Activated T-helper 1 cell treated with anti-CD3 and anti-CD28 coated beads, Interleukin-2, amount 50 U/mL, for 16 hours (primary cell): Measurements from ENCODE around the gene SLC35E3.
"Not testable (repeated sequence)": the region's sequence is repeated elsewhere in the genome, so short reads cannot be mapped to it uniquely, and the experiment has no call there.

ENCODE experiments used
- DNase-seq, 2 donors: peaks; one replicate each; pipeline ENCODE4 v3.0.0-alpha.2; 2020; ENCODE audit warnings: low read depth in 1 of 2, low spot score in 1 of 2

Gene SLC35E3

GRCh38 chr12:68793975-68794652 lies 48.1 kb downstream of the SLC35E3 start:
- no peak for DNase-seq

- DNase-seq, result no peak
These were observed 48.8 kb downstream of the SLC35E3 start for GRCh38 chr12:68794653-68795251.

DNA sequence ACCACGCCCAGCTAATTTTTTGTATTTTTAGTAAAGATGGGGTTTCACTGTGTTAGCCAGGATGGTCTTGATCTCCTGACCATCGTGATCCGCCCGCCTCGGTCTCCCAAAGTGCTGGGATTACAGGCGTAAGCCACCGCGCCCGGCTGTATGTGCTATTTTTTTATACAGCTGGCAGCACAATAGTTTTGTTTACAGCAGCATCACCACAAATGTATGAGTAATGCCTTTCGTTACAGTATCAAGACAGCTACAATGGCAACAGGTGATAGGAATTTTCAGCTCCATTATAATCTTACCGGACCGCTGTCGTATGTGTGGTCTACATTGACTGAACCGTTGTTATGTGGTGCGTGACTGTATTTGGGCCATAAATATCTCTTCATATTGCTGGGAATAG lies 50.4 kb downstream of the SLC35E3 start:
- DNase-seq, result no peak

- no peak for DNase-seq
These were observed 52.9 kb downstream of the SLC35E3 start for GRCh38 chr12:68798882-68799234.

DNA sequence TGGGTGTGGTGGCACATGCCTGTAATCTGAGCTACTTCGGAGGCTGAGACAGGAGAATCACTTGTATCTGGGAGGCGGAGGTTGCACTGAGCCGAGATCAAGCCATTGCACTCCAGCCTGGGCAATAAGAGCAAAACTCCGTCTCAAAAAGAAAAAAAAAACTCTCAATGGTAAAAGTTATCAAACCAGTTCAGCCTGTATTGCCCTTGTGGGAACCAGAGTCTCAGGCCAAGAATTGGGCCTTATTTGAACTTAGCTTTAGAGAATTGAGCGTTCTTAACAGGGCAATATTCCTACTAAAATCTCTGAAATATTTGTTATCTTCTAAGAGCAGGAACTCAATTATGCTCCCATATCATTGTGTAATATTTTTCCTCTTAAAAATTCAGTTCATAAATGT lies 54.3 kb downstream of the SLC35E3 start:
- no peak for DNase-seq

- not testable (repeated sequence) for DNase-seq
These were observed 55.1 kb downstream of the SLC35E3 start for GRCh38 chr12:68801124-68801523.

- not testable (repeated sequence) for DNase-seq
These were observed 56.4 kb downstream of the SLC35E3 start for GRCh38 chr12:68802372-68802745.

- DNase-seq, result not testable (repeated sequence)
These were observed 57.1 kb downstream of the SLC35E3 start for GRCh38 chr12:68802911-68803651.

GRCh38 chr12:68803948-68804656 lies 58.1 kb downstream of the SLC35E3 start:
- DNase-seq, result no peak

GRCh38 chr12:68804657-68805591 lies 58.9 kb downstream of the SLC35E3 start:
- no peak for DNase-seq

GRCh38 chr12:68805592-68806120 lies 59.7 kb downstream of the SLC35E3 start:
- no peak for DNase-seq

DNA sequence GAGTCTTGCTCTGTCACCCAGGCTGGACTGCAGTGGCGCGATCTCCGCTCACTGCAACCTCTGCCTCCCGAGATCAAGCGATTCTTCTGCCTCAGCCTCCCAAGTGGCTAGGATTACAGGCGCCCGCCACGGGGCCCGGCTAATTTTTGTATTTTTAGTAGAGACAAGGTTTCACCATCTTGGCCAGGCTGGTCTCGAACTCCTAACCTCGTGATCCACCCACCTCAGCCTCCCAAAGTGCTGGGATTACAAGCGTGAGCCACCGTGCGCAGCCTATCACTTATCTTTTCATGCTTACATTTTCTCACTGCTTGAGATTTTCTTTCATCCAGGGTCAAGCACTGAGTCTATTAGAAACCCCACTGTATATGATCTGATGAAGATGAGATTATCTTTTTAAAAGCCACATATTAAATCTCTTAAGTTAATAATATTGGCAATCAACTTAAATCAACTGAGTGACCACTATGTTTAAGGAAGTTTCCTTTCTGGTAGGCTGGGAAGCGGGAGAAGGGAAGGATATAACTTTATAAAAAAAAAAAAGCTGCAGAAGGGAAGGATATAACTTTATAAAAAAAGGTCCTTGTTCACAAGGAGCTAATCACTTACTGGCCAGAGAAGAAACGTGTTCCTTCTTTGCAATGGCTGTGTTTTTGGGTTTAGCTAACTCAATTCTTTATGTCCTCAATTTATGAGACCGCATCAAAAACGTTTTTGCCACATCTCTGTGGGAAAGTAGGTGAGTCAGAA lies 60.7 kb downstream of the SLC35E3 start:
- DNase-seq, result no peak

- DNase-seq, result not testable (repeated sequence)
These were observed 61.2 kb downstream of the SLC35E3 start for GRCh38 chr12:68807274-68807575.

GRCh38 chr12:68807576-68808387 lies 61.8 kb downstream of the SLC35E3 start, which contains the start of gene MDM2:
TSS of gene MDM2 (plus strand) at chr12:68808177. CDS start at chr12:68808478, 301 bp downstream.
- peak; percentile 96 for DNase-seq

DNA sequence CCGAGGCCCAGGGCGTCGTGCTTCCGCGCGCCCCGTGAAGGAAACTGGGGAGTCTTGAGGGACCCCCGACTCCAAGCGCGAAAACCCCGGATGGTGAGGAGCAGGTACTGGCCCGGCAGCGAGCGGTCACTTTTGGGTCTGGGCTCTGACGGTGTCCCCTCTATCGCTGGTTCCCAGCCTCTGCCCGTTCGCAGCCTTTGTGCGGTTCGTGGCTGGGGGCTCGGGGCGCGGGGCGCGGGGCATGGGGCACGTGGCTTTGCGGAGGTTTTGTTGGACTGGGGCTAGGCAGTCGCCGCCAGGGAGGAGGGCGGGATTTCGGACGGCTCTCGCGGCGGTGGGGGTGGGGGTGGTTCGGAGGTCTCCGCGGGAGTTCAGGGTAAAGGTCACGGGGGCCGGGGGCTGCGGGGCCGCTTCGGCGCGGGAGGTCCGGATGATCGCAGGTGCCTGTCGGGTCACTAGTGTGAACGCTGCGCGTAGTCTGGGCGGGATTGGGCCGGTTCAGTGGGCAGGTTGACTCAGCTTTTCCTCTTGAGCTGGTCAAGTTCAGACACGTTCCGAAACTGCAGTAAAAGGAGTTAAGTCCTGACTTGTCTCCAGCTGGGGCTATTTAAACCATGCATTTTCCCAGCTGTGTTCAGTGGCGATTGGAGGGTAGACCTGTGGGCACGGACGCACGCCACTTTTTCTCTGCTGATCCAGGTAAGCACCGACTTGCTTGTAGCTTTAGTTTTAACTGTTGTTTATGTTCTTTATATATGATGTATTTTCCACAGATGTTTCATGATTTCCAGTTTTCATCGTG lies 62.6 kb downstream of the SLC35E3 start:
- peak; percentile 5 to 44 for DNase-seq

GRCh38 chr12:68809190-68810026 lies 63.4 kb downstream of the SLC35E3 start:
- DNase-seq, result no peak

DNA sequence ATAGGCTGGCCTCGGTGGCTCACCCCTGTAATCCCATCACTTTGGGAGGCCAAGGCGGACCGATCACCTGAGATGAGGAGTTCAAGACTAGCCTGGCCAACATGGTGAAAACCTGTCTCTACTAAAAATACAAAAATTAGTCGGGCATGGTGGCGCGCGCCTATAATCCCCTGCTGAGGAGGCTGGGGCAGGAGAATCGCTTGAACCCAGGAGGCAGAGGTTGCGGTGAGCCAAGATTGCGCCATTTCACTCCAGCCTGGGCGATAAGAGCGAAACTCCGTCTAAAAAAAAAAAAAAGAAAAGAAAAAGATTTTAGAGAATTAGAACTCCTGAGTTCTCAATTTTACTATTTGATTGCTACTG lies 64.0 kb downstream of the SLC35E3 start:
- not testable (repeated sequence) for DNase-seq
